Chondrocyte (in vitro differentiated cells): ENCODE data around the gene ATG9B. TPM values are rescaled to one million over a fixed set of nuclear protein-coding genes. Genes with fewer than 3 reads are reported as not detected.

Experiments
- DNase-seq: peaks from one replicate; pipeline ENCODE4 v3.0.0; 2021; ENCODE audit warnings: mixed read lengths, low spot score
- H3K27ac Mint-ChIP-seq: one replicate; pipeline ENCODE4 v1.8.0; 2021; ENCODE audit warnings: mild to moderate bottlenecking, moderate library complexity, mixed read lengths; ENCODE audit not compliant: unreplicated experiment
- H3K27me3 Mint-ChIP-seq: 2 replicates; pipeline ENCODE4 v1.8.0; 2021; ENCODE audit warnings: low read depth, mixed read lengths
- H3K36me3 Mint-ChIP-seq: 2 replicates; pipeline ENCODE4 v1.8.0; 2021; ENCODE audit warnings: low read depth, mixed read lengths
- H3K4me1 Mint-ChIP-seq: 2 replicates; pipeline ENCODE4 v1.8.0; 2021; ENCODE audit warnings: low read depth, mild to moderate bottlenecking, mixed read lengths
- H3K4me3 Mint-ChIP-seq: one replicate; pipeline ENCODE4 v1.8.0; 2021; ENCODE audit warnings: mild to moderate bottlenecking, moderate library complexity, mixed read lengths; ENCODE audit not compliant: unreplicated experiment
- H3K9me3 Mint-ChIP-seq: 2 replicates; pipeline ENCODE4 v1.8.0; 2021; ENCODE audit warnings: low read depth, mixed read lengths
- total RNA-seq: library from RNA; stranded (reverse); gene quantifications from 3 replicates; pipeline ENCODE4 v1.2.1, GENCODE V29; 2021
- TF ChIP-seq, protein P1 (sequence below): fragments of 200-600 bp; sonication (generic); IDR thresholded peaks from 2 replicates; pipeline ENCODE4 v1.5.0; 2021; ENCODE audit warnings: antibody characterized with exemption, mild to moderate bottlenecking, moderate library complexity

The ATG9B gene
- total RNA-seq, 1 donor from 2014 or later: 1.6 TPM

DNA sequence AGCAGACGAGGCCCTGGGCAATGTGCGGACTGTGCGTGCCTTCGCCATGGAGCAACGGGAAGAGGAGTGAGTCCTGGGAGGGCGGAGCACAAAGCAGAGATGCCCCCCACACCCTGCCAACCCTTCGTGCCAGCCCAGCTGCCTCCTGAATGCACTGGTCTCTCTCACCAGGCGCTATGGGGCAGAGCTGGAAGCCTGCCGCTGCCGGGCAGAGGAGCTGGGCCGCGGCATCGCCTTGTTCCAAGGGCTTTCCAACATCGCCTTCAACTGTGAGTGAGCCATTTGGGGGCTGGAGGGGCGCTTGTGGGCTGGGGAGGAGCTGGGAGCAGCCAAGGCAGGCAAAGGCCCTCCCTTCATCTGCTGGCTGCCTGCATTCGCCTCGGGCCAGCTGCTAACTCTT lies 11.6 kb upstream of the ATG9B start:
- Mint-ChIP-seq H3K4me1 (peaks cover 27% of the 10 kb centered on the region), H3K27me3 (no peaks in the 10 kb centered on the region), H3K4me3 (no peak overlapping the region), H3K27ac (no peak overlapping the region), H3K36me3 (peaks cover 3% of the 10 kb centered on the region), H3K9me3 (no peaks in the 10 kb centered on the region)
- TF ChIP-seq, protein P1, sequence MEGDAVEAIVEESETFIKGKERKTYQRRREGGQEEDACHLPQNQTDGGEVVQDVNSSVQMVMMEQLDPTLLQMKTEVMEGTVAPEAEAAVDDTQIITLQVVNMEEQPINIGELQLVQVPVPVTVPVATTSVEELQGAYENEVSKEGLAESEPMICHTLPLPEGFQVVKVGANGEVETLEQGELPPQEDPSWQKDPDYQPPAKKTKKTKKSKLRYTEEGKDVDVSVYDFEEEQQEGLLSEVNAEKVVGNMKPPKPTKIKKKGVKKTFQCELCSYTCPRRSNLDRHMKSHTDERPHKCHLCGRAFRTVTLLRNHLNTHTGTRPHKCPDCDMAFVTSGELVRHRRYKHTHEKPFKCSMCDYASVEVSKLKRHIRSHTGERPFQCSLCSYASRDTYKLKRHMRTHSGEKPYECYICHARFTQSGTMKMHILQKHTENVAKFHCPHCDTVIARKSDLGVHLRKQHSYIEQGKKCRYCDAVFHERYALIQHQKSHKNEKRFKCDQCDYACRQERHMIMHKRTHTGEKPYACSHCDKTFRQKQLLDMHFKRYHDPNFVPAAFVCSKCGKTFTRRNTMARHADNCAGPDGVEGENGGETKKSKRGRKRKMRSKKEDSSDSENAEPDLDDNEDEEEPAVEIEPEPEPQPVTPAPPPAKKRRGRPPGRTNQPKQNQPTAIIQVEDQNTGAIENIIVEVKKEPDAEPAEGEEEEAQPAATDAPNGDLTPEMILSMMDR: no peak
- no peak for DNase-seq

DNA sequence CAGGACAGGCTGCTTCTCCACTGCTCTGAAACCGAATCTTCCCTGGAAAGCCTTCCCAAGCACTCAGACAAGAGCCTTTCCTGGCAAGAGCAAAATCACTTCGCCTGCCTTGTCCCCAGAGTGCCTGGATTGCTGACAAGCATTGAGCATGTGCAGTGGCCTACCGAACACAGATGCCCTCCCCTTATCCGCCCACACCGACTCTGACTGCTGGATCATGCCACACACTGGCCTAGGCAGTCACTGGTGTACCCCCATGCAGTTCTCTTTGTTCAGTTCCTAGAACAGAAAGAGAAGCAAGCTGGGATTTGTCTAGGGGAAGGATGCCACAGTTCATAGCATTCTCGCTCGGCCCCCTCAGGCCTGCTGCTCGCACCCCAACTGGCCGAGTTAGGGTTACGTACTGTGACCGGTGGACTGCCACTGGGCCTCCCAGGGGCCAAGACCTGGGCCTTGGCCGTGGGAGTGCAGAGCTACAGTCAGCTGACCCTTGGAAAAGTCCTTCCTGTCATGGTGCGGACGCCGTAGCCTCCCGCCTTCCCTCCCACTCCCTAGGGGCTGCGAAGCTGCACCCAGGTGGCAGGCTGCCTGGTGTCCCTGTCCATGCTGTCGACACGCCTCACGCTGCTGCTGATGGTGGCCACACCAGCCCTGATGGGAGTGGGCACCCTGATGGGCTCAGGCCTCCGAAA lies 10.9 kb upstream of the ATG9B start:
- TF ChIP-seq, protein P1: no peak
- Mint-ChIP-seq H3K4me3 (no peak overlapping the region), H3K9me3 (no peaks in the 10 kb centered on the region), H3K36me3 (peaks cover 3% of the 10 kb centered on the region), H3K4me1 (peaks cover 26% of the 10 kb centered on the region), H3K27me3 (no peaks in the 10 kb centered on the region), H3K27ac (no peak overlapping the region)
- no peak for DNase-seq

DNA sequence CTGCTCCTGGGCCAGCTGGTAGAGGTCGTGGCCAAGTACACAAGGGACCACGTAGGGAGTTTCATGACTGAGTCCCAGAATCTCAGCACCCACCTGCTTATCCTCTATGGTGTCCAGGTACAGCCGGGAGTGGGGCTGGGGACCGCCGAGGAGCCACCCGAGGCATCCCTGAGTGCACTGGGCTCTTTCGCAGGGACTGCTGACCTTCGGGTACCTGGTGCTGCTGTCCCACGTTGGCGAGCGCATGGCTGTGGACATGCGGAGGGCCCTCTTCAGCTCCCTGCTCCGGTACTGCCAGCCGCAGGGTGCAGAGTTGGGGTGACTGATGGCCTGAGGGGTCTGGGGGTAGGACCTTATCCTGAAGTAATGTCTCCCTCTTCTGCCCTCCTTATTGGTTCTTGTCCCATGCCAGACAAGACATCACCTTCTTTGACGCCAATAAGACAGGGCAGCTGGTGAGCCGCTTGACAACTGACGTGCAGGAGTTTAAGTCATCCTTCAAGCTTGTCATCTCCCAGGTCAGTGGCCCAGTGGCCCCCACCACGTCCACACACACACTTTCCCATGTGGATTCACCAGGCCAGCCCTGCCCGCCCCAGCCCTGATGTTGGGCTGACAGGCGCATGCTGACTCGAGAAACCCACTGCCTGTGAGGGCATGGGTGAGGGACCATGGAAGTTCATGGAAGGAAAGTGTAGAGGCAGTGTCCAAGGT lies 10.2 kb upstream of the ATG9B start:
- Mint-ChIP-seq H3K4me3 (no peak overlapping the region), H3K36me3 (peaks cover 3% of the 10 kb centered on the region), H3K27me3 (no peaks in the 10 kb centered on the region), H3K4me1 (peaks cover 24% of the 10 kb centered on the region), H3K27ac (no peak overlapping the region), H3K9me3 (no peaks in the 10 kb centered on the region)
- TF ChIP-seq, protein P1: no peak
- no peak for DNase-seq

DNA sequence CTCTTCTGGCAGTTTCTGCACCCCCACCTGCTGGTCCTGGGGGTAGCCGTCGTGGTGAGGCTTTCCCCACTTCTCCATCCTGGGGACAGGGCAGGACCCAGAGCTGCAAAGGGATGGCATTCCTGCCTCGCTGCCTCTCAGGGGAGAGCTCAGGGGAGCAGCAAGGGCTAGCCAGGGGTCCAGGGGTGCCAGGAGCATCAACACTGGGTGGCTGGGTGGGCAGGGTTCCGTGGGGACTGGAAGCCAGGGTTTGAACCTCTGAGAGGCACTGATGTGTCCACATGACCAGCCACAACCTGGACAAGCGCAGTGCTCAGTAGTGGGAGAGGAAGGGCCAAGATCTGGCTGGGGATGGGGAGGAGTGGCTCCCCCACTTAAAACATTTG lies 9.6 kb upstream of the ATG9B start:
- Mint-ChIP-seq H3K27me3 (no peaks in the 10 kb centered on the region), H3K36me3 (peaks cover 3% of the 10 kb centered on the region), H3K4me1 (peaks cover 24% of the 10 kb centered on the region), H3K4me3 (no peak overlapping the region), H3K27ac (no peak overlapping the region), H3K9me3 (no peaks in the 10 kb centered on the region)
- DNase-seq: no peak
- TF ChIP-seq, protein P1: no peak

DNA sequence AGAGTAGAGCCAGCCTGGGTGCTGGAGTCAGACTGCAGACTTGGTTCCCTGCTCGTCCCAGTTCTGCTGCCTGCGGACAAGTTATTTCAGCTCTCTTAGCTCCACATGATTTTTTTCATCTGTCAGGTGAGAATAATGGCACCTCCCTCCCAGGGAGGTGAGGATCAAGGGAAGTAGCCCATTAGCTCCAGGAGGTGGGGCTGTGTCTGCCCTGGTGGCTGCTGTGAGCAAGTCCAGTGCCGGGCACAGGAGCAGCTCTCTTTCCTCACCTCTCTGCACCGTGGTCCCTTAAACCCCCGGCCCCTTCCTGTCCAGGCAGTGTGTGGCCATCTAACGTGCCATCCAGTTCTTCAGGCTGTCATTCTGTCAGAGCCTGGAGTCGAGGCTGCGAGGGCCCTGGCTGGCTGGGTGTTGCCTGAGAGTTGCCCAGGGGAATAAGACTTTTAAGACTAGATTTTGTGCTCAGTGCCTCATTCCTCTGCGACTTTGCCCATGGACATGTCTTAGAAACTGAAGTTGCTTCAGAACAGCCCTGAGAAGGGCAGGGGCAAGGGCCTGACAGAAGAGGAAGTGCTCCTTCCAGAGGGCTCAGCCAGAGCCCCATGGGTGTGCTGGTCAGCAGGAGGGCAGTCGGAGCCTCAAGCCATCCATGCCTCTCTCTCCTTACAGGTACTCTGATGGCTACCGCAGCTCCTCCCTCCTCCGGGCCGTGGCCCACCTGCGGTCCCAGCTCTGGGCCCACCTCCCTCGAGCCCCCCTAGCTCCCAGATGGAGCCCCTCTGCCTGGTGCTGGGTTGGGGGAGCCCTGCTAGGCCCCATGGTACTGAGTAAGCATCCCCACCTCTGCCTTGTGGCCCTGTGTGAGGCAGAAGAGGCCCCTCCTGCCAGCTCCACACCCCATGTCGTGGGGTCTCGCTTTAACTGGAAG lies 8.9 kb upstream of the ATG9B start:
- Mint-ChIP-seq H3K4me3 (no peak overlapping the region), H3K36me3 (peaks cover 5% of the 10 kb centered on the region), H3K9me3 (no peaks in the 10 kb centered on the region), H3K27ac (no peak overlapping the region), H3K27me3 (no peaks in the 10 kb centered on the region), H3K4me1 (peaks cover 21% of the 10 kb centered on the region)
- TF ChIP-seq, protein P1: no peak
- DNase-seq: no peak
